Panc1 (cell line): ENCODE results near the gene ATP2C1. TPM values are rescaled to one million over a fixed set of nuclear protein-coding genes. Genes with fewer than 3 reads are reported as not detected.

Experiments
- ATAC-seq: fragments of 200-7000 bp; cut with Tn5 transposase; 2 replicates; pipeline ENCODE4 v1.9.1; 2020; ENCODE audit warnings: mild to moderate bottlenecking, moderate library complexity
- BruUV-seq: library from RNA; stranded (reverse); fragments of 400-500 nt; replicated peaks from 2 replicates; lab custom pipeline; 2021; lab: Mats Ljungman, UMichigan
- CTCF ChIA-PET: fragments of 300-600 bp; sonication (Branson Sonifier 250); formaldehyde crosslinking; loops from one replicate; lab custom pipeline; 2022; ENCODE audit warnings: antibody characterized with exemption; lab: Charles Lee
- POLR2A ChIA-PET: fragments of 300-600 bp; sonication (Branson Sonifier 250); formaldehyde crosslinking; loops from one replicate; lab custom pipeline; 2022; ENCODE audit warnings: antibody characterized with exemption; lab: Charles Lee
- DNase-seq: peaks from one replicate; pipeline ENCODE4 v3.0.0-alpha.2; 2010; ENCODE audit warnings: low read depth, low spot score
- H3K27ac ChIP-seq: 2 replicates; pipeline ENCODE4 v1.5.1; 2011; ENCODE audit warnings: mild to moderate bottlenecking, low read length, inconsistent platforms
- H3K27me3 ChIP-seq: fragments of 200-500 bp; sonication (Bioruptor generic); 2 replicates; pipeline ENCODE4 v1.6.0; 2014; ENCODE audit warnings: low read length, inconsistent platforms; ENCODE audit not compliant: control insufficient read depth, insufficient read depth
- H3K36me3 ChIP-seq: fragments of 200-500 bp; sonication (Bioruptor generic); 2 replicates; pipeline ENCODE4 v1.5.1; 2014; ENCODE audit warnings: inconsistent platforms, mild to moderate bottlenecking, low read length, moderate library complexity; ENCODE audit not compliant: control insufficient read depth, insufficient read depth
- H3K4me1 ChIP-seq: 2 replicates; pipeline ENCODE4 v1.5.1; 2011; ENCODE audit warnings: inconsistent platforms, mild to moderate bottlenecking, low read length, moderate library complexity; ENCODE audit not compliant: control insufficient read depth, insufficient read depth
- H3K4me3 ChIP-seq, 2 experiments: 2 replicates each; pipeline ENCODE4 v1.5.1; 2011 to 2012; ENCODE audit warnings: low read depth in 2 of 2, low read length in 2 of 2, mild to moderate bottlenecking in 2 of 2, inconsistent platforms in 1 of 2, moderate library complexity in 1 of 2
- H3K9me3 ChIP-seq: fragments of 200-500 bp; sonication (Bioruptor generic); 2 replicates; pipeline ENCODE4 v1.5.1; 2014; ENCODE audit warnings: low read depth, mild to moderate bottlenecking, inconsistent platforms, low read length, moderate library complexity; ENCODE audit not compliant: control insufficient read depth, insufficient read depth
- CTCF ChIP-seq: fragments of 450-650 bp; IDR thresholded peaks from 2 replicates; pipeline ENCODE4 v1.5.1; 2017; ENCODE audit warnings: mild to moderate bottlenecking
- POLR2AphosphoS5 ChIP-seq: IDR thresholded peaks from 2 replicates; pipeline ENCODE4 v1.6.1; 2012; ENCODE audit warnings: mild to moderate bottlenecking, low read depth, low read length, moderate library complexity
- REST ChIP-seq, 2 experiments: IDR thresholded peaks; 2 replicates each; pipeline ENCODE4 v1.6.1; 2011 to 2012; ENCODE audit warnings: low read depth in 2 of 2, control low read depth in 1 of 2, low read length in 1 of 2, mild to moderate bottlenecking in 1 of 2, moderate library complexity in 1 of 2; ENCODE audit not compliant: insufficient read depth in 1 of 2
- SIN3A ChIP-seq: IDR thresholded peaks from 2 replicates; pipeline ENCODE4 v1.6.1; 2012; ENCODE audit warnings: low read depth, mild to moderate bottlenecking, low read length, moderate library complexity, borderline replicate concordance; ENCODE audit not compliant: insufficient read depth
- TCF7L2 ChIP-seq: IDR thresholded peaks from 2 replicates; pipeline ENCODE4 v1.6.1; 2011; ENCODE audit warnings: mild to moderate bottlenecking, low read depth, low read length, inconsistent platforms
- in situ Hi-C: cut with HindIII; loops from 2 replicates; pipeline ENCODE4 v1.10.0; 2016; ENCODE audit warnings: low sequenced_read_pairs, low pct_unique_long_range_greater_than_20kb
- intact Hi-C: fragments of 100-400 bp; cut with micrococcal nuclease; formaldehyde crosslinking; loops from one replicate; pipeline ENCODE4 v1.10.0; 2022; ENCODE audit not compliant: unreplicated experiment
- total RNA-seq: library from RNA; stranded (reverse); gene quantifications from one replicate; pipeline ENCODE4 v1.2.1, GENCODE V29; 2021; ENCODE audit not compliant: unreplicated experiment

ATP2C1 gene
- total RNA-seq, 1 experiment from 2014 or later = 101 TPM

GRCh38 chr3:130950641-130951040 is 56.8 kb downstream of the ATP2C1 start:
- no TSS peak for BruUV-seq
- Histone ChIP-seq H3K27me3 (no peaks in the 10 kb centered on the region), H3K27ac (no peak overlapping the region), H3K4me1 (no peaks in the 10 kb centered on the region), H3K4me3 (no peak overlapping the region), H3K9me3 (peaks cover 9% of the 10 kb centered on the region; the same call in 1 of the 2 replicates), H3K36me3 (peaks cover 4% of the 10 kb centered on the region)
- ChIA-PET POLR2A (no interaction called here), CTCF (no interaction called here)
- no peak for DNase-seq
- TF ChIP-seq CTCF (no peak), SIN3A (no peak), TCF7L2 (no peak), REST (IDR thresholded peaks at IDR 0.05; ENCODE audit: insufficient read depth in 1 of 2, low read depth in 2 of 2, low read length in 1 of 2) (no peak), POLR2AphosphoS5 (no peak)
- intact Hi-C loops (no loop called here), in situ Hi-C loops (no loop called here)
- ATAC-seq = no peak

GRCh38 chr3:130955481-130955880 is 61.6 kb downstream of the ATP2C1 start:
- in situ Hi-C loops = no loop called here
- intact Hi-C loops = no loop called here
- ChIA-PET CTCF (no interaction called here), POLR2A (no interaction called here)
- DNase-seq (no peak), ATAC-seq (no peak)
- Histone ChIP-seq H3K27ac (no peak overlapping the region), H3K4me1 (no peaks in the 10 kb centered on the region), H3K9me3 (no peaks in the 10 kb centered on the region), H3K4me3 (no peak overlapping the region), H3K36me3 (peaks cover 24% of the 10 kb centered on the region), H3K27me3 (no peaks in the 10 kb centered on the region)
- BruUV-seq = no TSS peak
- TF ChIP-seq CTCF = no peak
- TF ChIP-seq REST (IDR thresholded peaks at IDR 0.05; ENCODE audit: insufficient read depth in 1 of 2, low read depth in 2 of 2, low read length in 1 of 2) = no peak
- TF ChIP-seq POLR2AphosphoS5 = no peak
- TF ChIP-seq SIN3A = no peak
- no peak for TF ChIP-seq TCF7L2
